H1 (cell line): ENCODE results near the gene KDM2A. TPM values are rescaled to one million over a fixed set of nuclear protein-coding genes. Genes with fewer than 3 reads are reported as not detected.

Experiments used
- CTCF ChIA-PET: fragments of 300-600 bp; sonication (Branson Sonifier 250); formaldehyde crosslinking; loops from one replicate; lab custom pipeline; 2021; ENCODE audit not compliant: partially characterized antibody; lab: Charles Lee
- POLR2A ChIA-PET: fragments of 300-600 bp; sonication (Branson Sonifier 250); formaldehyde crosslinking; loops from one replicate; lab custom pipeline; 2021; ENCODE audit warnings: inconsistent platforms; ENCODE audit not compliant: partially characterized antibody; lab: Charles Lee
- DNase-seq, 2 experiments: peaks; one replicate each; pipeline versions ENCODE4 v3.0.0 to v3.0.0-alpha.2; 2010 to 2022; ENCODE audit warnings: low spot score in 2 of 2, low read depth in 1 of 2, mixed read lengths in 1 of 2
- FAIRE-seq: peaks from 2 replicates; lab custom pipeline; 2011; peaks lifted over from hg19 to GRCh38; lab: Jason Lieb, UNC
- H2AFZ ChIP-seq: 2 replicates; pipeline ENCODE4 v1.8.1; 2012; ENCODE audit warnings: low read length, inconsistent platforms
- H2AK5ac ChIP-seq: 2 replicates; pipeline ENCODE4 v1.6.1; 2013; ENCODE audit warnings: low read depth, low read length
- H2BK120ac ChIP-seq: replicated peaks from 2 replicates; pipeline ENCODE3; 2013; ENCODE audit warnings: low read depth, low read length, inconsistent platforms
- H2BK12ac ChIP-seq: 2 replicates; pipeline ENCODE4 v1.6.1; 2013; ENCODE audit warnings: low read depth, low read length
- H2BK15ac ChIP-seq: 2 replicates; pipeline ENCODE4 v1.6.1; 2013; ENCODE audit warnings: low read length
- H2BK20ac ChIP-seq: 2 replicates; pipeline ENCODE4 v1.6.1; 2013; ENCODE audit warnings: low read length
- H2BK5ac ChIP-seq: 2 replicates; pipeline ENCODE4 v1.6.1; 2013; ENCODE audit warnings: low read depth, low read length
- H3K14ac ChIP-seq: 2 replicates; pipeline ENCODE4 v1.6.1; 2013; ENCODE audit warnings: inconsistent platforms; ENCODE audit not compliant: insufficient read length
- H3K18ac ChIP-seq: 2 replicates; pipeline ENCODE4 v1.6.1; 2013; ENCODE audit warnings: low read length; ENCODE audit errors: extremely low read depth
- H3K23ac ChIP-seq: 2 replicates; pipeline ENCODE4 v1.6.1; 2013; ENCODE audit warnings: inconsistent platforms; ENCODE audit not compliant: insufficient read length
- H3K23me2 ChIP-seq: 2 replicates; pipeline ENCODE4 v1.6.1; 2013; ENCODE audit warnings: low read depth, low read length
- H3K27ac ChIP-seq: 2 replicates; pipeline ENCODE4 v1.6.1; 2011; ENCODE audit warnings: low read depth, low read length, inconsistent platforms
- H3K27me3 ChIP-seq, 4 experiments: replicated peaks in 1 of 4; 1 replicate in 1 of 4; 2 replicates in 3 of 4; pipeline versions ENCODE4 v1.6.1 to v1.8.1; 2011 to 2013; ENCODE audit warnings: low read length in 3 of 4, mild to moderate bottlenecking in 3 of 4, inconsistent platforms in 2 of 4, mixed read lengths in 2 of 4, moderate library complexity in 1 of 4; ENCODE audit not compliant: control insufficient read depth in 3 of 4, insufficient read depth in 3 of 4; ENCODE audit errors: extremely low read depth in 1 of 4
- H3K36me3 ChIP-seq, 4 experiments: 2 replicates each; pipeline versions ENCODE4 v1.6.1 to v1.8.1; 2011 to 2013; ENCODE audit warnings: mild to moderate bottlenecking in 4 of 4, low read length in 3 of 4, moderate library complexity in 2 of 4, control low read depth in 1 of 4, inconsistent platforms in 1 of 4; ENCODE audit not compliant: insufficient read depth in 4 of 4, control insufficient read depth in 2 of 4
- H3K4ac ChIP-seq: replicated peaks from 2 replicates; pipeline ENCODE3; 2013; ENCODE audit warnings: low read length, low read depth, mixed read lengths, inconsistent platforms; ENCODE audit not compliant: insufficient read length
- H3K4me1 ChIP-seq, 4 experiments: replicated peaks in 1 of 4; 1 replicate in 1 of 4; 2 replicates in 3 of 4; pipeline versions ENCODE4 v1.6.1 to v1.8.1; 2011 to 2013; ENCODE audit warnings: low read length in 3 of 4, inconsistent platforms in 2 of 4, mixed read lengths in 1 of 4; ENCODE audit not compliant: insufficient read depth in 4 of 4, control insufficient read depth in 3 of 4
- H3K4me2 ChIP-seq, 2 experiments: 2 replicates each; pipeline versions ENCODE4 v1.6.1 to v1.8.1; 2011 to 2013; ENCODE audit warnings: low read depth in 2 of 2, low read length in 2 of 2, control low read depth in 1 of 2, inconsistent platforms in 1 of 2, mild to moderate bottlenecking in 1 of 2; ENCODE audit not compliant: insufficient read depth in 1 of 2
- H3K4me3 ChIP-seq, 4 experiments: fragments of 200-600, 300-600 bp in 1 of 4; sonication (generic), shearing (Covaris generic), sonication (Bioruptor Twin) in 1 of 4; 2 replicates each; pipeline versions ENCODE4 v1.5.1 to v1.8.1; 2011 to 2016; ENCODE audit warnings: low read length in 4 of 4, low read depth in 3 of 4, control low read depth in 2 of 4, inconsistent platforms in 2 of 4, mild to moderate bottlenecking in 2 of 4, mixed read lengths in 1 of 4, moderate library complexity in 1 of 4; ENCODE audit not compliant: insufficient read depth in 2 of 4; ENCODE audit errors: extremely low read depth in 1 of 4
- H3K56ac ChIP-seq: replicated peaks from 2 replicates; pipeline ENCODE3; 2013; ENCODE audit warnings: low read depth, mild to moderate bottlenecking, mixed read lengths, low read length, inconsistent platforms; ENCODE audit not compliant: insufficient read length
- H3K79me1 ChIP-seq: 2 replicates; pipeline ENCODE4 v1.6.1; 2013; ENCODE audit warnings: low read depth, low read length, control low read depth
- H3K79me2 ChIP-seq, 2 experiments: 2 replicates each; pipeline versions ENCODE4 v1.6.1 to v1.8.1; 2012 to 2013; ENCODE audit warnings: low read length in 2 of 2, mild to moderate bottlenecking in 2 of 2, inconsistent platforms in 1 of 2; ENCODE audit not compliant: insufficient read depth in 2 of 2, control insufficient read depth in 1 of 2
- H3K9ac ChIP-seq, 4 experiments: replicated peaks in 1 of 4; 1 replicate in 1 of 4; 2 replicates in 3 of 4; pipeline versions ENCODE4 v1.6.1 to v1.8.1; 2011 to 2013; ENCODE audit warnings: low read depth in 3 of 4, low read length in 3 of 4, control low read depth in 2 of 4, mild to moderate bottlenecking in 2 of 4, moderate library complexity in 2 of 4, inconsistent platforms in 1 of 4; ENCODE audit errors: extremely low read depth in 1 of 4
- H3K9me3 ChIP-seq, 2 experiments: 2 replicates each; pipeline versions ENCODE4 v1.6.1 to v1.8.1; 2012 to 2013; ENCODE audit warnings: mild to moderate bottlenecking in 2 of 2, moderate library complexity in 2 of 2, control low read depth in 1 of 2, inconsistent platforms in 1 of 2, low read depth in 1 of 2, low read length in 1 of 2, mixed read lengths in 1 of 2; ENCODE audit not compliant: insufficient read depth in 2 of 2
- H4K20me1 ChIP-seq, 2 experiments: replicated peaks in 1 of 2; 2 replicates each; pipeline versions ENCODE3 to v1.8.1; 2011 to 2013; ENCODE audit warnings: inconsistent platforms in 2 of 2, low read length in 2 of 2, mild to moderate bottlenecking in 1 of 2; ENCODE audit not compliant: insufficient read depth in 2 of 2, control insufficient read depth in 1 of 2
- H4K5ac ChIP-seq: 2 replicates; pipeline ENCODE4 v1.6.1; 2013; ENCODE audit warnings: low read length, low read depth, mixed read lengths, inconsistent platforms; ENCODE audit not compliant: insufficient read length
- H4K8ac ChIP-seq: 2 replicates; pipeline ENCODE4 v1.8.0; 2013; ENCODE audit warnings: mild to moderate bottlenecking, moderate library complexity, low read length, inconsistent platforms; ENCODE audit not compliant: insufficient read depth; ENCODE audit errors: extremely low read depth
- H4K91ac ChIP-seq: replicated peaks from 2 replicates; pipeline ENCODE3; 2013; ENCODE audit warnings: low read length, mixed read lengths, inconsistent platforms; ENCODE audit not compliant: insufficient read length
- FOSL1 ChIP-seq: IDR thresholded peaks from 2 replicates; pipeline ENCODE4 v1.6.1; 2011; ENCODE audit warnings: mild to moderate bottlenecking, low read depth, low read length, moderate library complexity; ENCODE audit not compliant: insufficient read depth
- HDAC6 ChIP-seq: IDR thresholded peaks from one replicate; pipeline ENCODE4 v1.7.1; 2012; ENCODE audit warnings: low read depth, mild to moderate bottlenecking, inconsistent platforms, low read length, moderate library complexity
- KDM1A ChIP-seq: fragments of 200-600, 300-600 bp; sonication (generic); IDR thresholded peaks from 2 replicates; pipeline ENCODE4 v1.7.1; 2016; ENCODE audit warnings: mild to moderate bottlenecking, low read length, borderline replicate concordance
- KDM5A ChIP-seq: fragments of 200-600 bp; IDR thresholded peaks from 2 replicates; pipeline ENCODE4 v1.7.1; 2012; ENCODE audit warnings: mild to moderate bottlenecking, low read length, inconsistent platforms, mixed read lengths
- POLR2A ChIP-seq, 2 experiments: IDR thresholded peaks; 1 replicate in 1 of 2; 2 replicates in 1 of 2; pipeline ENCODE4 v1.6.1; 2011; ENCODE audit warnings: low read depth in 2 of 2, low read length in 2 of 2, mild to moderate bottlenecking in 2 of 2; ENCODE audit errors: control extremely low read depth in 1 of 2
- SUZ12 ChIP-seq: fragments of 200-600 bp; sonication (generic); IDR thresholded peaks from 2 replicates; pipeline ENCODE4 v1.6.1; 2012; ENCODE audit warnings: mild to moderate bottlenecking, inconsistent platforms, low read length, moderate library complexity, mixed read lengths
- YY1 ChIP-seq: IDR thresholded peaks from 2 replicates; pipeline ENCODE4 v1.6.1; 2011; ENCODE audit warnings: low read depth, mild to moderate bottlenecking, low read length
- WGBS, 2 experiments: shearing (Covaris generic) in 1 of 2; methylation state at CpG; one replicate each; pipeline versions ENCODE4 v1.1.6 to v1.1.7; 2013 to 2015; ENCODE audit warnings: low lambda C conversion rate in 2 of 2, mixed read lengths in 2 of 2, inconsistent platforms in 1 of 2, low coverage in 1 of 2, missing lambda C conversion rate in 1 of 2; ENCODE audit not compliant: insufficient replicate concordance in 2 of 2, insufficient coverage in 1 of 2, insufficient read length in 1 of 2; ENCODE audit errors: extremely low coverage in 1 of 2, missing lambda C conversion rate in 1 of 2; 5-methylcytosine and 5-hydroxymethylcytosine counted together
- polyA plus RNA-seq, 7 experiments: library from polyadenylated mRNA; depleted of rRNA in 3 of 7; stranded (reverse) in 5 of 7; unstranded in 2 of 7; fragments of >200 nt in 5 of 7; fragments of 200-250 nt in 2 of 7; gene quantifications; 1 replicate in 5 of 7; 2 replicates in 1 of 7; 4 replicates in 1 of 7; pipeline versions ENCODE4 v1.2.1 to v1.2.3, GENCODE V29; 2011 to 2013; ENCODE audit warnings: missing spikeins in 2 of 7, mixed read lengths in 2 of 7
- total RNA-seq: library from RNA; stranded (reverse); fragmentation: NEBNext Ultra II Directional; extraction: Animal tissue kit (Norgen Biotek cat#: 25700); gene quantifications from 2 replicates; pipeline ENCODE4 v1.2.1, GENCODE V29; 2021

KDM2A gene
- total and polyA plus RNA-seq, 2 of the 8 experiments (the other 6 are each of a cell fraction or from before 2014, with no cell fraction given) = 55.4 to 66.2 TPM

GRCh38 chr11:67267188-67268080 lies 148.4 kb downstream of the KDM2A start:
- FAIRE-seq = no peak

More at GRCh38 chr11:67267188-67268080, 148.4 kb downstream of the KDM2A start:
- ChIA-PET POLR2A (interaction anchor here (1.0 to 2.0 kb wide), 10 partner anchors 8 to 56 kb away, joined by 3 to 15 read pairs (median 4); partner anchors contain the start of genes ANKRD13D and SSH3), CTCF (interaction anchor here (0.7 to 13.0 kb wide), 15 partner anchors 11 to 201 kb away, joined by 3 to 186 read pairs (median 3); no protein-coding TSS in a partner anchor)
- WGBS, 2 experiments = 57% methylated on average over 27 of the region's 30 CpGs; no CpG with 5 or more reads in 1 of the 2 experiments
- H3K23me2 ChIP-seq = peaks cover 4% of the 10 kb centered on the region
- H3K9ac ChIP-seq = peak overlapping the region in 2 of 4 experiments; percentile 9 to 33; a peak in 4 of 7 replicates
- H3K9me3 ChIP-seq = no peaks in the 10 kb centered on the region
- peaks cover 0 to 51% of the 10 kb centered on the region in 2 experiments; a peak in 3 of 4 replicates for H3K79me2 ChIP-seq
- H4K91ac ChIP-seq = no peak overlapping the region
- H4K20me1 ChIP-seq = peaks cover 13 to 28% of the 10 kb centered on the region in 2 experiments
- no peak overlapping the region for H3K14ac ChIP-seq
- peak overlapping the region; percentile 52; the same call in 1 of the 2 replicates for H3K18ac ChIP-seq
- H3K36me3 ChIP-seq = peaks cover 0 to 3% (median 0%) of the 10 kb centered on the region in 4 experiments; a peak in 2 of 8 replicates
- H2BK5ac ChIP-seq = no peak overlapping the region; the same call in 1 of the 2 replicates
- H2BK15ac ChIP-seq = no peak overlapping the region
- H4K8ac ChIP-seq = no peak overlapping the region; the same call in 1 of the 2 replicates
- H2BK120ac ChIP-seq = no peak overlapping the region
- no peak overlapping the region for H2BK12ac ChIP-seq
- TF ChIP-seq FOSL1 = no peak
- no peak for TF ChIP-seq POLR2A (IDR thresholded peaks at IDR 0.05; ENCODE audit: control extremely low read depth in 1 of 2, low read depth in 2 of 2, low read length in 2 of 2)
- TF ChIP-seq SUZ12 = no peak
- no peak for TF ChIP-seq HDAC6
- TF ChIP-seq KDM5A = no peak
- no peak for TF ChIP-seq KDM1A
- TF ChIP-seq YY1 = no peak
- H2BK20ac ChIP-seq = no peak overlapping the region
- H2AK5ac ChIP-seq = no peak overlapping the region
- peaks cover 14% of the 10 kb centered on the region for H3K79me1 ChIP-seq
- H3K4me3 ChIP-seq = peak overlapping the region; percentile 59 to 90 (median 74)
- H2AFZ ChIP-seq = no peak overlapping the region
- peaks cover 8 to 35% (median 32%) of the 10 kb centered on the region in 4 experiments for H3K4me1 ChIP-seq
- H3K56ac ChIP-seq = no peak overlapping the region
- no peak for DNase-seq
- peaks cover 0 to 3% (median 0%) of the 10 kb centered on the region in 4 experiments; a peak in 4 of 7 replicates for H3K27me3 ChIP-seq
- peak overlapping the region; percentile 33 for H3K4ac ChIP-seq
- no peak overlapping the region for H3K27ac ChIP-seq
- H3K4me2 ChIP-seq = peak overlapping the region; percentile 73 to 87
- H4K5ac ChIP-seq = no peak overlapping the region
- H3K23ac ChIP-seq = no peak overlapping the region
